ENCODE data around the gene SLC35G4.

DNA sequence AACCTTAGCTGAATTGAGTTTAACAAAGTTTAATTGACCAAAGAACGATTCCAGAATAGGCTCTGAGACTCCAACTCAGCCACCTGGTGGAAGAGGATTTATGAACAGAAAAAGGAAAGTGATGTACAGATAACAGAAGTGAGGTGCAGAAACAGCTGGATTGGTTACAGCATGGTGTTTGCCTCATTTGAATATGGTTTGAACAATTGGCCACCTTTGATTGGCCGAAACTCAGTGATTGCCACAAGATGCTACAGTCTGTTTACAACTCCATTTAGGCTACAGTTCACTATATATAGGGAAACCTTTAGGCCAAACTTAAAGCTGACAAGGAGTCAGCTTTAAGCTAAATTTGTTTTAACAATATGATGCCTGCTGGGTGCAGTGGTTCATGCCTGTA is 28.1 kb upstream of the SLC35G4 start:
- TF ChIP-seq TAF1 (IDR thresholded peaks at IDR 0.05; ENCODE audit: low read depth) (no peak), RAD21 (conservative IDR thresholded peaks at IDR 0.05) (no peak), EZH2 (IDR thresholded peaks at IDR 0.05; ENCODE audit: borderline replicate concordance, insufficient read depth, low read length, poor library complexity, severe bottlenecking) (no peak), EP300 (conservative IDR thresholded peaks at IDR 0.05; ENCODE audit: poor library complexity, severe bottlenecking) (no peak), POLR2AphosphoS5 (IDR thresholded peaks at IDR 0.05) (no peak)
- TF ChIP-seq, protein P1, sequence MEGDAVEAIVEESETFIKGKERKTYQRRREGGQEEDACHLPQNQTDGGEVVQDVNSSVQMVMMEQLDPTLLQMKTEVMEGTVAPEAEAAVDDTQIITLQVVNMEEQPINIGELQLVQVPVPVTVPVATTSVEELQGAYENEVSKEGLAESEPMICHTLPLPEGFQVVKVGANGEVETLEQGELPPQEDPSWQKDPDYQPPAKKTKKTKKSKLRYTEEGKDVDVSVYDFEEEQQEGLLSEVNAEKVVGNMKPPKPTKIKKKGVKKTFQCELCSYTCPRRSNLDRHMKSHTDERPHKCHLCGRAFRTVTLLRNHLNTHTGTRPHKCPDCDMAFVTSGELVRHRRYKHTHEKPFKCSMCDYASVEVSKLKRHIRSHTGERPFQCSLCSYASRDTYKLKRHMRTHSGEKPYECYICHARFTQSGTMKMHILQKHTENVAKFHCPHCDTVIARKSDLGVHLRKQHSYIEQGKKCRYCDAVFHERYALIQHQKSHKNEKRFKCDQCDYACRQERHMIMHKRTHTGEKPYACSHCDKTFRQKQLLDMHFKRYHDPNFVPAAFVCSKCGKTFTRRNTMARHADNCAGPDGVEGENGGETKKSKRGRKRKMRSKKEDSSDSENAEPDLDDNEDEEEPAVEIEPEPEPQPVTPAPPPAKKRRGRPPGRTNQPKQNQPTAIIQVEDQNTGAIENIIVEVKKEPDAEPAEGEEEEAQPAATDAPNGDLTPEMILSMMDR (IDR thresholded peaks at IDR 0.05; ENCODE audit: poor library complexity, severe bottlenecking) = no peak
- TF ChIP-seq, protein P2, sequence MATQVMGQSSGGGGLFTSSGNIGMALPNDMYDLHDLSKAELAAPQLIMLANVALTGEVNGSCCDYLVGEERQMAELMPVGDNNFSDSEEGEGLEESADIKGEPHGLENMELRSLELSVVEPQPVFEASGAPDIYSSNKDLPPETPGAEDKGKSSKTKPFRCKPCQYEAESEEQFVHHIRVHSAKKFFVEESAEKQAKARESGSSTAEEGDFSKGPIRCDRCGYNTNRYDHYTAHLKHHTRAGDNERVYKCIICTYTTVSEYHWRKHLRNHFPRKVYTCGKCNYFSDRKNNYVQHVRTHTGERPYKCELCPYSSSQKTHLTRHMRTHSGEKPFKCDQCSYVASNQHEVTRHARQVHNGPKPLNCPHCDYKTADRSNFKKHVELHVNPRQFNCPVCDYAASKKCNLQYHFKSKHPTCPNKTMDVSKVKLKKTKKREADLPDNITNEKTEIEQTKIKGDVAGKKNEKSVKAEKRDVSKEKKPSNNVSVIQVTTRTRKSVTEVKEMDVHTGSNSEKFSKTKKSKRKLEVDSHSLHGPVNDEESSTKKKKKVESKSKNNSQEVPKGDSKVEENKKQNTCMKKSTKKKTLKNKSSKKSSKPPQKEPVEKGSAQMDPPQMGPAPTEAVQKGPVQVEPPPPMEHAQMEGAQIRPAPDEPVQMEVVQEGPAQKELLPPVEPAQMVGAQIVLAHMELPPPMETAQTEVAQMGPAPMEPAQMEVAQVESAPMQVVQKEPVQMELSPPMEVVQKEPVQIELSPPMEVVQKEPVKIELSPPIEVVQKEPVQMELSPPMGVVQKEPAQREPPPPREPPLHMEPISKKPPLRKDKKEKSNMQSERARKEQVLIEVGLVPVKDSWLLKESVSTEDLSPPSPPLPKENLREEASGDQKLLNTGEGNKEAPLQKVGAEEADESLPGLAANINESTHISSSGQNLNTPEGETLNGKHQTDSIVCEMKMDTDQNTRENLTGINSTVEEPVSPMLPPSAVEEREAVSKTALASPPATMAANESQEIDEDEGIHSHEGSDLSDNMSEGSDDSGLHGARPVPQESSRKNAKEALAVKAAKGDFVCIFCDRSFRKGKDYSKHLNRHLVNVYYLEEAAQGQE (IDR thresholded peaks at IDR 0.05; ENCODE audit: borderline replicate concordance) = no peak

Data from neural cell (in vitro differentiated cells).